ENCODE data around the gene ANAPC4.

ANAPC4 gene

DNA sequence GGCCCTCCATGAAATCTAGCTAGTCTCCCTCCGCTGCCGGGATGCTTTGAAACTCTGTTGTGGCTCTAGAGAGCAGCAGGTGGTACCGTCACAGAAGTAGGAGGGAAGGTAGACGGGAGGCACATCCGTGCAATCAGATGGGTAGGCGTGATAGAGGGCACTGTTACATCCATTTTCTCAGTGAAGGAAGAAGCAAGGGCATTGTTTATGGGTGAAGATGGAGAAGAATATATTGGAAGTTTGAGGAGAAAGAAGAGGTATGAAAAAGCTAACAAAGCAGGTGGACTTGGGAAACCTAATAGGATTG is 1.3 kb downstream of the ANAPC4 start:
- DNase-seq (ENCODE audit: low spot score) (no peak), FAIRE-seq (no peak)

DNA sequence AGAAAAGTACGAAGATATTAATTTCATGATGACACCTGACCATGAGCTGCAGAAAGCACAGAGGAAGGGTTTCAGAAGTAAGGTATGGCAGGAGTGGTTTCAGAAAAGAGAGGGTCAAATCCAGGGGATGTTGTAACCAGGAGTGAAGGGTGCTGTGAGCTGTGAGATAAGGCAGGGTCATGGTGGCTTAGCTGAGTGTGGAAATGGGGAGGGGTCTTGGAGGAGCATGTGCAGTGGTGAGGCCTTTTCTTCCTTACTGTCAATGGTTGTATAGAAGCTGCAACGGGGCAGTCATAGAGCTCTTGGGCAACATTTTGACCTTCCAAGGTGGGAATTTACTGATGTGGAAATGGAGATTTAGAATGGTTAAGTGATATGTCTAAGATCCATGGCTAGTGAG is 2.5 kb downstream of the ANAPC4 start:
- FAIRE-seq (no peak), DNase-seq (ENCODE audit: low spot score) (no peak)

DNA sequence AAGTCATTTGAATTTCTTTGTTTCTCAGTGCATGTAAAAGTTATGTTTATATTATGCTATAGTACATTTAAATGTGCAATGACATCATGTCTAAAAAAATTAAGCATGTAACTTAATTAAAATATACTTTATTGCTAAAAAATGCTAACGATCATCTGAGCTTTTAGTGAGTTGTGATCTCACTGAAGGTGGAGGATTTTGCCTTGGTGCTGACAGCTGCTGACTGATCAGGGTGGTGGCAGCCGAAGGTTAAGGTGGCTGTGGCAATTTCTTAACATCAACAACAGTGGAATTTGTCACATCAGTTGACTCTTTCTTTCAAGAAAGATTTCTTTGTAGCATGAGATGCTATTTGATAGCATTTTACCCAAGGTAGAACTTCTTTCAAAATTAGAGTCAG is 6.6 kb downstream of the ANAPC4 start:
- FAIRE-seq (no peak), DNase-seq (ENCODE audit: low spot score) (no peak)

DNA sequence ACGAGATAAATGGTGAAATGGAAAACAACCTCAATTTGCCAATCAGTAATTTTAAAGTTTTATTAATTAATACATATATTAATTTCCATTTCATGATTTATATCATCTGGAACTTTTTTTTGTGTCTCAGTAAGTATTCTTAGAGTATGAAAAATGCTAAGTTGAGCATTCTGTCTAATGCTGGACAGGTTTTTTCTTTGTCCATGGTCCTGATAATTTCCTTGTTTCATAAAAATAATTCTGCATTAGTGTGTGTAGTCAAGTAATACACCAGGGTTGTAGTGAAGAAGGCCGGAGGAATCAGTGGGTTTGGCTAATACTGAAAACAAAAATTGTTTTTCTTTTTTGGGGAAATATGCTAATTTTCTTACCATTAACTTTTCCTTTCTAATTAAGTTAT is 9.9 kb downstream of the ANAPC4 start:
- FAIRE-seq (no peak), DNase-seq (ENCODE audit: low spot score) (no peak)

DNA sequence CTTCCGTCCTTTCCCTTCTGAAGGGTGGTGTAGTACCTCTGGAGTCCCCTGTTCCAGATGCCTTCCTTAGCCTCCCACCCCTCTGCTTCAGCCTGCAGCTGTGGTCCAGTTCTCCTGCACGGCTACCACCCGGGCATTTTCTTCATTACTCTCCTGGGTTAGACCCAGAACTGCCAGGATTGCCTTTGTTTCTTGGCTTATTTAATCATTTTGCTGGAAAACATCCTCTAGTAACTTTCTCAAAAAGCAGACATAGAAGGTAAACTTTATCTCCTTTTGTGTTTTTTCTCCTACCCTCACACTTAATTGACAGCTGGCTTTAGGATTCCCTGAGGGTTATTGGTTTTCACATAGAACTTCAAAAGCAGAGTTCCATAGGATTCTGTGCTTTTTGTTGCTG is 20.2 kb downstream of the ANAPC4 start:
- FAIRE-seq (no peak), DNase-seq (ENCODE audit: low spot score) (no peak)

DNA sequence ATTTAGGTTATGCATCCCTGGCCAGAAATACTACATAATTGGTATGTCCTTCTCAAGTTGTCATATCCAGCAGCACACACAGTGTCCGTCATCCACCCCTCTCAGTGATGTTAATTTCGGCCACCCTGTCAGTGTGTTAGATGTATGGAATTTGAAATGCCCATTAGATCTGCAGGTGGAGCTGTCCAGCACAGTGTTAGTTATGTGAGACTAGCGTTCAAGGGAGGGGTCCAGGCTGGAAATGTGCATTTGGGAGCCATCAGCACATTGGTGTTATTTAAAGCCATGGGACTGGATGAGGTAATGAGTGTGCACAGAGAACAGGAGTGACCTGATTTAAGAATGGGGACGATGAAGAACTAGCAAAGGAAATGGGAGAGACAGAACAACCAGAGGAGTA is 22.4 kb downstream of the ANAPC4 start:
- no peak for DNase-seq (ENCODE audit: low spot score)
- no peak for FAIRE-seq

DNA sequence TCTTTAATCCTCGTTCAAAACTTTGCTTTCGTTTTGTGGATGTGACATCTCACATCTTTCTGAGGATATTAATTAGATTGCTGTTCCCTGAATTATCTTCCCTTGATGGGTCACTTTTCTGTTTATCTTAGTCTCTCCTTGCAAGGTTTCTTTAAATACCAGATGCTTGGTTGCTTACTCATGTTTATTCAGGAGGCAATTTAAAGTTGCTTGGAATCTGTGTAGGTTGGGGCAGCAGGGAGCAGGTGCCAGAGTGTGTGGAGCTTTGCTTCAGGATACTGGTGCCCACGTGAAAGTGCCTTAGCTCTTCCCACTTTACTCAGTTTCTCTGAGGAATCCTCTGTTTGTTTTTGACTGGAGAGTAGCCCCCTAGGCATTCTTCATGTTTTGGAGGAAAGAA is 24.0 kb downstream of the ANAPC4 start:
- FAIRE-seq (no peak), DNase-seq (ENCODE audit: low spot score) (no peak)

DNA sequence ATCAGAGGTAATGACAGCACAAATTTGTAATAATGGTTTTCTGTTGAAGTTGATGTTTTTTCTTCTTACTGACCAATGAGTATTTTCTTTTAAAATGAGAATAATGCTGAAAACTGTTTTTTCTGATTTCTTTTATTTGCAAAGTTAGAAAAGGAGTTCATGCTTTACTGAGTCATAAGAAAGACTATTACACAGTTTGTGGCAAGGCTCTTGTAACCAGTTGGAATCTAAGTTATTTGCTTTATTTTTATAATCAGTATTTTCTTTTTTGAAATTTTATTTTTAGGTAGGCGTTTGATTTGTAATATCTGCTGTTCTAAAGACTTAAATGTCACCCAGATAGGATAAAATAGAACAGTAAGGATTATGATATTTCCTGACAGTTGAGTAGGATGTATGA is 25.5 kb downstream of the ANAPC4 start:
- DNase-seq (ENCODE audit: low spot score) (no peak), FAIRE-seq (no peak)

DNA sequence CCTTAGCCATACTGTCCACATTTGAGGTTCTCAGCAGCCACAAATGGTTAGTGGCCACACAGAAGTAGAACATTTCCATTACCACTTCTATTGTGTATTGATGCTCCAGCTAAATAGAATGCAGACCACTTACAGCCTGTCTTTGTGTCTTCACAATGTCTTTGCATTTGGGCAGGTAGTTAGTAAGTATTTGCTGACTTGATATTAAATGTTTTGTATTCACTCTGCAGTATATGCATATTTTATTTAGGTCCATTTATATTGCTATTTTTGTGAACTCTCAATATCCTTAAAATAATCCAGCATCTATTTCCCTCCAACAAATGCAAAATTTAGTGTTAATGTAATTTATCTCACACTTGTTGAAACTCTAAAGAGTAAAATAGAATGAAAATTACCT is 26.6 kb downstream of the ANAPC4 start:
- no peak for FAIRE-seq
- DNase-seq (ENCODE audit: low spot score), result no peak

DNA sequence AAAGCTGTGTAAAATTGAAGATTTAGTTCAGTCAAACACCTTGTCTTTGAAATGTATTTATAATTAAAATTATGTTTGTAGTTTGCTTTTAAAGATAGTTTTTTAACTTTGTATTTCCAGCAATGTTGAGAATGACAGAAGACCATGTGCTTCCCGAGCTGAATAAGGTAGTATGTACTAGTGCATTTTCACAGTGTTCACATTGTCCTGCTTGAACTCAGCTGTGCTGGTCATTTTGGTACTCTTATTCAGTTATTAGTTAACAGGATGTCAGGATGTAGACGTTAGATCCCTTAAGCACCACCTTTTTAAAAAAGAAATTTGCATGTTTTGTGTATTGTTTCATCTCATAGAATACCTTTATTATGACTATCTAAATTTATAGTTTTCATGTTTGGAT is 28.4 kb downstream of the ANAPC4 start:
- no peak for FAIRE-seq

DNA sequence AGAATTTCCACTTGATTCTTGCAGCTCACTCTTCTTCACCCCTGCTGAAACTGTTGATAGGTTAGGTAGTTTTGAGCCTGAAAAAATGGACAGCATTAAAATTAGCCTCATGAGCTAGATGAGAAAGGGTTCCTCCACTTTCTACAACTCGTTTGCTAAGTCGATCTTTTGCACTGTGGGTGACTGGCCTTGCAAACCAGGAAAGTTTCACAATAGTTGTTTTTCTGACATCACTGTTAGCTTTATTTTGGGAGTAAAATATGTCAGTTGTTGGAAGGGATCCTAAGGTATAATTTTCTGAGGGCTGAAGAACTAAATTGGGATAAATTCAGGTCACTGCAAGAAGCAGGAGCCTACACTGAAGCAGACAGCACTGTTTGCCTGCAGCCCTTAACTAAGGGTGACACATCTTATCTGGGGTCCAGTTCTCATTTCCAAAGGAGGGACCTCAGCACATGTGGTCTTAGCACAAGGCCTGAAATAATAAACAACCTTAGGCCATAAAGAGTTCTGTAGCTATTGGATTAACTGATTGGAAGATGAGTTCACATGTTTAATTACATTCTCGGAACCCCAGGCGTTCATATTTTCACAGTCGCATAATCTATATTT is 29.1 kb downstream of the ANAPC4 start:
- FAIRE-seq, result no peak
- no peak for DNase-seq (ENCODE audit: low spot score)

More for the DNA sequence above, 28.4 kb downstream of the ANAPC4 start:
- DNase-seq (ENCODE audit: low spot score), result no peak

DNA sequence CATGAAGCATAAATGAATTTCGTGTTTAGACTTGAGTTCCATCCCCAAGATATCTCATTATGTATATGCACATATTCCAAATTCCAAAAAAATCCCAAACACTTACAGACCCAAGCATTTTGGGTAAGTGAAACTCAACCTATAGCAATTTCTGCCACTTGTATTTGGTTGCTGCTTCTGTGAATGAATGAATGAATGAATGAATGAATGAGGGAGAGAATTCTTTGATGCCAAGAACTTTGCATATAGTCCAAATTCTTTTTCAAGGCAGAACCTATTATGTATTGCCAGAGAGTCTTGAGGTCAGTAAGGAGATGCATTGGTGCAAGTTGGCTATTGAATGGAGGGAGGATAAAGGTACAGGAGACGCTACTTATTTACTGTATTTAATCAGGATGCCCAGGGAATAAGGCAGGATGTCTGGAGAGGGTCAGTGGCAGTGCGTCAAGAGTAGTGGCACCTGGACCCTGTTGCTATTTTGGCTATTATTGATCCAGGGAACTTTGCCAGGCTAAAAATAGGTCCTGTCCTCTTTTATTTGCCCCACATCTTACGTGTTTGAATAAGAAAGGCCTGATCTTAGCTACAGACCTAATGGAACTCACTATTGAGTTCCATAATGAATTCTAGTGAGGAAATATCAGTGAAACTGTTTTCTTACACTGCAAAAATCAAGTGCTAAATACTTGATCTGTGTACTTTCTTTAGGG is 33.9 kb downstream of the ANAPC4 start:
- no peak for DNase-seq (ENCODE audit: low spot score)
- no peak for FAIRE-seq

DNA sequence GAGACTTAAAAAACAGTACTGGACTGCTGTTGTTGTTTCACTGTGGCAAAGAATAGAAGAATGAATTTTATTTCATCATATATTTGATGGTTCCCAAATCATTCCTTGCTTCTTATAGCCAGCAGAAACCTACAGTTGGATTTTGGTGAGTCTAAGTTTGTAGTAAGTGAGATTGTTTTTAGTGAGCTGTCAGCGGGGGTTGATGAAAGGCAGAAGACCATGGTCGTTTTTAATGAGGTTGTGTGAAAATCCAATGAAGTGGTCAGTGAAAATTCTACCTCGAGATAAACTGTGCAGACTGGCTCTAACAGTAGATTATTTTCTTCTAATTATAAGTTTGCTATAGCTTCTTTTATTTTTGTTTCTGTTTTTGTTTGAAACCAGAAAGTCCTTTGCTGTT is 36.2 kb downstream of the ANAPC4 start:
- DNase-seq (ENCODE audit: low spot score), result no peak
- no peak for FAIRE-seq

DNA sequence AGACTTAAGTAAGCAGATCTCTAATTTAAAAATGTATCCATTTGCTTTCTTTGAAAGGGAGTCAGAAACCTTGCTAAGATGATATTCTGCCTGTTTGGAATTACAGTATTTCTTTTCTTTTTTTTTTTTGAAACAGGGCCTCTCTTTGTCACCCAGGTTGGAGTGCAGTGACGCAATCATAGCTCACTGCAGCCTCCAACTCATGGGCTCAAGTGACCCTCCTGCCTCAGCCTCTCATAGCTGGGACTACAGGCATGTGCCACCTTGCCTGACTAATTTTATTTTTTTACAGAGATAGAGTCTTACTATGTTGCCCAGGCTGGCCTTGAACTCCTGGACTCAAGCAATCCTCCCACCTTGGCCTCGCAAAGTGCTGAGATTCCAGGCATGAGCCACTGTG is 40.0 kb downstream of the ANAPC4 start:
- no peak for FAIRE-seq
- no peak for DNase-seq (ENCODE audit: low spot score)

DNA sequence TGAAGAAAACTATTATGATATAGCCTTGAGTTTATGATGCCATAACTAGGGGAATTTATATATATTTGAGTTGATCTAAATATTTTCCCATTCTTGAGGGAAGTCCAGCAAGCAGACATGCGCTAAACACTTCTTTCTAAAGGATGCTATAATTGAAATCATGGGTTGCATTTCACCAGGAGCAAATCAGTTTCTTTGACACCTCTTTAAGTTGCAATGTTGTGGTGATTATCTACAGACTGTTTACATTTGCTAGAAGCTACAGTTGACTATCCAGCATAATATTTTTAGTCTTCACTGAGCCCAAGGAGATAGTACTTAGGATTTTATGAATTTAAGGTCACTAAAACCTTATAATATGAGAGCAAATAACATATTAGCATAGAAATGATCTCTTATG is 43.9 kb downstream of the ANAPC4 start:
- no peak for FAIRE-seq
- no peak for DNase-seq (ENCODE audit: low spot score)

DNA sequence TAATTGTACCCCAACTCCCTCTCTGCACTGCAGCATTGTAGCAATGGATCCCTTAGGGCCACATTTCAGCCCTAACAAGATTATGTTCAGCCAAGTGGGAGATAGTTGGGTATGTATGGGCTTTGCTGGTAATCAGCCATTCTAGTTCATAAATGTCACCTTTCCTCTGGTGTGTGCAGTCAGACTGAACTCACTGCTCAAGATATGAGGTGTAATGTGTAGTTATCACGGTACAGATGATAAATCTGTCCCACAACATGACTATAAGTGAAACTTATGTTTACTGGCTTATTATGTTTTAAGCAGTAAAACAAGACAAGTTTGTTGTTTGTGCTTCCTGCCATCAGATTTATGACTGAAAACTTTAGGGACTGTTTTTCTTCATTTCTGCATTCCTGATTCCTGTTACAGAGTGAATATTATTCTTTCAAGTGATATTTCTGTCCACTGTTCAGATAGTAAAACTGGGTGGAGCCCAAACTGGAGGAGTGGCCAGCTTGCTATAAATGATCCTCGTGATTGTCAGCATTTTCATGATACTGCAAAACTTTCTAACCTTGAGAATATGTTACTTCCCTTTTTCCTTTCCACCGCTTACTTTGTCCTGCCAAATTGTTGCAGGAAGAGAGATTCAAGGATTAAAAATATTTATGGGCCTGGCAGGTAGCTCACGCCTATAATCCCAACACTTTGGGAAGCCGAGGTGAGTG is 44.9 kb downstream of the ANAPC4 start:
- FAIRE-seq, result no peak

DNA sequence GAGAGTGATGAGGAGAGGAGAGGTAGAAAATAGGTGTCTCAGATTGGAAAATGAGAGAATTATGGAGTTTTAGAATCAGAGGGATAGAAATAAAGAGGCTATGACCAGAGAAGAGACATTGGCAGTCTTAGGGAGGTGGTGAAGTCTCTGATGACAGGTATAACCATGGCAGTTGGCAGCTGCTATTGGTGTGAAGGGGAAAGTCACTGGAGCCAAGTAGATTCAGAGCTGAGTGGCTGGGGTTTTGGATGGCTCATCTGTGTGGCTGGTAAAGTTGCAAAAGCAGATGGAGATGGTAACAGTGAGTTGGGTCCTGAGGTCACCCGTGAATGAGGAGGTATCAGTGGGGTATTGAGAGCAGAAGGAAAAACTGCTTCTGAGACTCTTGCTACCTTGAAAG is 46.5 kb downstream of the ANAPC4 start:
- DNase-seq (ENCODE audit: low spot score), result no peak
- no peak for FAIRE-seq

More for the DNA sequence above, 44.9 kb downstream of the ANAPC4 start:
- no peak for DNase-seq (ENCODE audit: low spot score)

DNA sequence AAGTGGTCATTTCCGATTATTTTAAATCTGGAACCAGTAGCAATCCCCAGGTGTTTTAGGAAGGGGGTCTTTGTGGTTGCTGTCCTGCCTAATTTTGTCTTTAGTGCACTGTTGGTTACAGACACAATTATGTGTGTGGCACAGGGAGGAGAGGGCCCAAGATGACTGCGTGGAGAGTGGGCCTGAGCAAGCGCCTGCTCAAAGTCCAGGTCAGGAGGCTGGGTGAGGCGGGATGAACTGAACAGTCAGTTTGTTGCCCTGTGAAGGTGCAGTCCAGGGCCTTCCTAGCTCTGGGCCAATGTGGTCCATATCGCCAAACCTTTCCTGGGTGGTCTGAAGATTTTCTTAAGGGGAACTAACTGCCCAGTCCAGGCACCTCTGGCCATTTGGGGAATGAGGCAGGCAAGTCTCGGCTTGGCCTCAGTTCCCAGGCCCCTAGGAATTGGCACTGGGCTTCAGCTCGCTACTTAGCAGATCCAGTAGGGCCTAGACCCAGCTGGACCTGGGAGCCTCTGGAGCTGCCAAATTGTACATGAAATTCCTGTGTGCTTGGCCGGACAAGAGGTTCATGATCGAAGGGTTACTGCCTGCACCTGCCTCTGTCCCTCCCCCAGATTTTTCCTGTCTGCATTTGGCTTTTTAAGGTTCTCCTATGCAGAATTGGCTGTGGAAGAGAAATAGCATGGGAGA is 47.6 kb downstream of the ANAPC4 start:
- FAIRE-seq (no peak), DNase-seq (ENCODE audit: low spot score) (no peak)

DNA sequence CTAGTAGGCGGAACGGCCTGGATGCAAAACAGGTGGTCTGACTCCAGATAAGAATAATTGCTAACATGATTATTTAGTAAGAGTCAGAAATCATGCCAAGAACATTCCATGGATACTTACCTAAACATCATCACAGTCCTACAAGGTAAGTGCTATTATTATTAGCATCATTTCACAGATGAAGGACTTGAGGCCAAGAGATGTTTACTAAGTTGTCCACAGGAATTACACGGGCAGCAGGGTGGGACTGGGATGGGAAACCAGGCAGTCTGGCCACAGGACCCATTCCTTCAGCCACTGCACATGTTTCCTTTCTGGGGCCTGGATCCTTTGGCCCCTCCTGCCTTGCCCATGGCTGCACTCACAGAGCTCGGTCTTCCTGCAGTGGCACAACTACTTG is 48.3 kb downstream of the ANAPC4 start:
- no peak for DNase-seq (ENCODE audit: low spot score)
- no peak for FAIRE-seq

DNA sequence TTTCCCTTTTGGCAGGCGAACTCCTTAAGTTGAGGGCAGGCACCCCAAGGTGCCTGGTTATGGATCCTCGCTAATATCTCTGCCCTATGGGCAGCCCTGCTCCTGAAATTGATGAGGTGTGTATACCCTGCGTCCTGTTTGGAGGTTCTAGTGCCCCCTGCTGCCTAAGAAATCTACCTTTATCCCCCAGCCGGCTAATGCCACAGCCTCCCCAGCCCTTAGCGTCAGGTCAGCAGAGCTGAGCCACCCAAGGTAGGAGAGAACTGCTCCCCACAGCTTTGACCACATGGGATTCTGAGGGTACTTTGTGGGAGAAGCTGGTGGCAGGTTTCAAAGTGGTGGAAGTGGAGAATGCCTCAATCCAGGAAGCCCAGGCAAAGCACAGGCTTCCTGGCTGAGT is 50.8 kb downstream of the ANAPC4 start:
- DNase-seq (ENCODE audit: low spot score), result no peak
- FAIRE-seq, result no peak

DNA sequence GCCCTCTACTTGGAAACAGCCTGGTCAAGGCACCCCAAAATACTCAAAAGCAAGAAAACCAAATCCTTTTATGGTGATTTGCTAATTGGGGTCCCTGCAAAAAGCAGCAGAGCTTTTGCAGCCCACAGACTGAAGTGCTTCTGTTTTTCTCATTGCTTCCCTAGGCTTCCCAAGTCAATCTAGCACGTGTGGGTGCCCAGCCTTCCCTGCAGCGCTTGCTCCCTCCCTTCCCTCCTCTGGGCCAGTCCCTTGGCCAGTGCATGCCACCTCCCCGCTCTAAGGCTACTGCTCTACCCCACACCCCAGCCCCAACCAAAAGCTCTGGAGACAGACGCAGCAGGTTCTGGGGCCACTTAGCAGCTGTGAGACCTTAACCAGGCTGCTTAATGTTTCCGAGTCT is 53.6 kb downstream of the ANAPC4 start:
- DNase-seq (ENCODE audit: low spot score) (no peak), FAIRE-seq (no peak)
